Activated T-helper 9 cell treated with anti-CD3 and anti-CD28 coated beads, Interleukin-2, amount 50 U/mL, for 16 hours (primary cell): ENCODE data around the gene SYN1.
"Not testable (repeated sequence)": the region's sequence is repeated elsewhere in the genome, so short reads cannot be mapped to it uniquely, and the experiment has no call there.

ENCODE experiments used
- DNase-seq: peaks from one replicate; pipeline ENCODE4 v3.0.0-alpha.2; 2020; ENCODE audit warnings: low read depth

Gene SYN1

GRCh38 chrX:47619486-47620302 is at the start of gene SYN1:
Gene SYN1 (minus strand): TSS chrX:47619857. CDS start chrX:47619728, 129 bp downstream.
- peak; percentile 68 for DNase-seq

- not testable (repeated sequence) for DNase-seq
These were observed 46.1 kb upstream of the SYN1 start for GRCh38 chrX:47665797-47666196.

DNA sequence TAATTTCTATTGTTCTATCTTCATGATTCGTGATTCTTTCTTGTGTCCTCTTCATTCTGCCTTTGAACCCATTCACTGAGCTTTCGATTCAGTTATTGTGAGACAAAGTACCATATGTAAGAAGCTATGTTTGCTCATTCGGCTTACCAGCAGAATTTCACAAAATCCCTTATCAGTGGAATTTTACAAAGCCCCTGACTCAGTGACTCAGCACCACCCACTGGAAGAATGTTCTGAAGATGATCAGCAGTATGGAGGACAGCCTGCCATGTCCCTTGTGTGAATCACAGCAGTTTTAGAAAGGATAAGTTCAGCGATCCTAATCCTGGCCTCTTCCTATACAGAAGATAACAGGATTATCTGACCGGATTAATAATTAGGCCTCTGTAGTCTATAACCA is 45.1 kb upstream of the SYN1 start:
- DNase-seq = no peak

- no peak for DNase-seq
These were observed 42.5 kb upstream of the SYN1 start for GRCh38 chrX:47662144-47662657.

- no peak for DNase-seq
These were observed 41.9 kb upstream of the SYN1 start for GRCh38 chrX:47661539-47661938.

GRCh38 chrX:47659421-47659726 is 39.7 kb upstream of the SYN1 start:
- DNase-seq = no peak

DNA sequence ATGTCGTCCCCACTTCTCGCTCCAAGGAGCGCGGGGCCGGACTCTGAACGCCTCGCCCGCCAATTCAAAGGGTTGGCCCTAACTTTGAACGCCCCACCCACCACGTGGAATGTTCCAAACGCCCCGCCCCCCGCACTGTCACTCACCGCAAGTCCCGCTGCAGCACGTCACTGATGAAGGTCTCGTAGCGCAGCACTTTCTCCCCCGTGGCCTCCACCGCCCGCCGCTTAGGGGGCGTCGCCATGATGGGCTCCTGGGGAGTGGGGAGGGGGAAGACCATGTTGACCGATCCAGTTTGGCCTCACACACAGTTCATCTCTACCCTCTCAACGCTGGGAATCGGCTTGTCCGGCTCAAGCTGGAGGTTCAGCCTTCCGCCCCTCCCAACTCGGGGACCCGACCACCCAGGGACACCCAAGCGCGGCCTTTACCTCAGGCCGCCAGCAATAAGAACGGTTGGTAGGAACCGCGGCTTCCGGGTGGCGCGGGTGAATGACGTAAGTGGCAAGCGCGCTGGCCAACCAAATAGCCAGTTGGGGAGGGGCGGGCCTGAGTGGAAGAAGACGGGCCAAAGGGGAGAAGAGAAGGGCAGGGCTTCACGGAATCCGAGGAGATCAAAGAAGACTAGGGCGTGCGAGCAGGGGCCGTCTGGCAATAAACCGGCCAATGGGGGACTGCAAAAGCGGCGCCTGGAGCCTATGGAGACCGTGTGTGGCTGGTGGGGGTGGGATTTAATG is 39.2 kb upstream of the SYN1 start, which contains the start of gene UXT:
UXT (minus strand) TSS at position 497 of the 737 bp plus-strand sequence; CDS start at position 244, 253 bp downstream.
- peak; percentile 84 for DNase-seq

- DNase-seq = no peak
These were observed 38.6 kb upstream of the SYN1 start for GRCh38 chrX:47658301-47658683.

DNA sequence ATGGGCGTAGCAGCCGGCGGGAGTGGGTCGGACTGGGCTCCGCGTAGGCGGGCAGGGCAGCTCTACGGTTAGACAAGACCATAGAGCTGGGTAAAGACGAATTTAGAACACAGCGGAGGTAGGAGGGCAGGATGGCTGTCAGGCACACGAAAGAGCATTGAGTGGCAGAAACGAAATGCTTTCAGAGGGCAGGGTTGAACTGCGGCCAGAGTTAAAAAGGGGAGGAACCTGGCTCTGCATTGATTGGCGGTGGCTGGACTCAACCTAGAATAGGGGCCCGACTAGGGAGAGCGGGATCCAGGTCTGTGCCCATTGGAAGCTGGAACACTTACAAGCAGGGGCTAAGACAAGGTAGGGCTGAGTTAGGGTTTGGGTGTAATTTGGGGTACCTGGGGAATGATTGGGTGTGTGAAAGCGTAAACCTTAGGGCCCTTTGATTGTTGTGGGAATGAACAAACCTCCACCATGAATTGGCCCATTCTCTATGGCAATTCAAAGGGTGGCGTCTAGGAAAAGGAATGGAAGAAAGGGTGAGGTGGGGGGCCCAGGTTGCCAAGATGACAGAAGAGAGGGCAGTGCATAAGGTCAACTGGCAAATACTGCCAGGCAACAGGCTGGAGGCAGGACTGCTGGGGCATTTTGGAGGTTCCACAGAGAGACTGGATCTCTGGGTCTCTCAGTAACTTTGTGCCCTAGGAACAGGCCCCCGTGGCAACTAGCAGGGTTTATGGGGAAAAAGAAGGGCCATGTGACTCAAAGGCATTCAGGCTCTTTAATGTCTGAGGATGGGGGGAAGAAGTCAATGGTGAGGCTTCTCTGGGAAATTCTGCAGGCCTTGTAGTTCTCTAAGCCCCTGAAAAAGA is 31.6 kb upstream of the SYN1 start:
- no peak for DNase-seq

- DNase-seq = peak; percentile 77
These were observed 30.7 kb upstream of the SYN1 start, which contains the start of gene ELK1 for GRCh38 chrX:47650164-47651042. Gene ELK1 (minus strand): TSS chrX:47650563. CDS start chrX:47641441, 9,122 bp downstream.

- no peak for DNase-seq
These were observed 30.1 kb upstream of the SYN1 start for GRCh38 chrX:47649781-47650163.

- DNase-seq = no peak
These were observed 29.6 kb upstream of the SYN1 start for GRCh38 chrX:47649271-47649670.

DNA sequence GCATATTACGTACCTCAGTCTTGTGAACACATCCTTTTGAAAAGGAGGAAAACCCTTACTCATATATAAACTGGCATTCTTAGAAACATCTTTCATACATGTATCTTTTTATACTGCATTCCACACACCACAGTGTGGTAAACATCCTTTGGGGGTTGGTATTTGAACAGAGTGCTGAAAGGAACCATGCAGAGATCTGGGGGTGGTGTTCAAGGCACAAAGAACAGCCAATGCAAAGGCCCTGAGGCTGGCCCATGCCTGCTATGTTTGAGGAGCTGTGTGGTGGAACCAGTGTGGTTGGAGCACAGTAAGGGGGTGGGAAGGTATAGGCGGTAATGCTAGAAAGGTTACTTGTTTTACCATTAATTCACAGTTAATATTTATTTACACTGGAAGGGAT is 28.7 kb upstream of the SYN1 start:
- DNase-seq = no peak

- no peak for DNase-seq
These were observed 27.0 kb upstream of the SYN1 start for GRCh38 chrX:47646636-47647035.

GRCh38 chrX:47645530-47645929 is 25.9 kb upstream of the SYN1 start:
- no peak for DNase-seq

- DNase-seq = no peak
These were observed 25.0 kb upstream of the SYN1 start for GRCh38 chrX:47644557-47645091.

- no peak for DNase-seq
These were observed 24.3 kb upstream of the SYN1 start for GRCh38 chrX:47643926-47644325.

GRCh38 chrX:47638816-47639215 is 19.2 kb upstream of the SYN1 start:
- no peak for DNase-seq

- peak; percentile 18 for DNase-seq
These were observed 18.0 kb upstream of the SYN1 start for GRCh38 chrX:47637546-47638195.

GRCh38 chrX:47634871-47635575 is 15.4 kb upstream of the SYN1 start:
- DNase-seq = no peak
